CD4-positive, alpha-beta T cell (primary cell): ENCODE data around the gene RXRA. TPM values are rescaled to one million over a fixed set of nuclear protein-coding genes. Genes with fewer than 3 reads are reported as not detected.

Experiments
- ATAC-seq: fragments of 200-7000 bp; cut with Tn5 transposase; one replicate; pipeline ENCODE4 v1.10.0; 2022; ENCODE audit warnings: mild to moderate bottlenecking; ENCODE audit not compliant: poor library complexity
- CTCF ChIA-PET: fragments of 350-600 bp; sonication (Branson Sonifier 250); formaldehyde crosslinking; loops from one replicate; lab custom pipeline; 2021; ENCODE audit warnings: antibody characterized with exemption, inconsistent platforms; lab: Charles Lee
- POLR2A ChIA-PET: fragments of 350-600 bp; sonication (Branson Sonifier 250); formaldehyde crosslinking; loops from one replicate; lab custom pipeline; 2021; ENCODE audit warnings: antibody characterized with exemption, inconsistent platforms; lab: Charles Lee
- DNase-seq, 14 experiments: peaks; one replicate each; pipeline ENCODE4 v3.0.0-alpha.2; 2013 to 2020; ENCODE audit warnings: mixed read lengths in 2 of 14
- H3K27ac ChIP-seq, 2 donors: one replicate each; pipeline versions ENCODE4 v1.5.1 to v1.7.0; 2013; ENCODE audit warnings: low read length in 2 of 2, low read depth in 1 of 2, mild to moderate bottlenecking in 1 of 2
- H3K27me3 ChIP-seq, 2 experiments: 1 replicate in 1 of 2; 2 replicates in 1 of 2; pipeline versions ENCODE4 v1.6.1 to v1.7.0; 2013; ENCODE audit warnings: low read length in 2 of 2, control low read depth in 1 of 2, mild to moderate bottlenecking in 1 of 2, moderate library complexity in 1 of 2; ENCODE audit not compliant: insufficient read depth in 2 of 2, control insufficient read depth in 1 of 2
- H3K36me3 ChIP-seq: one replicate; pipeline ENCODE4 v1.6.1; 2013; ENCODE audit warnings: low read length, control low read depth; ENCODE audit not compliant: insufficient read depth
- H3K4me1 ChIP-seq: one replicate; pipeline ENCODE4 v1.6.1; 2013; ENCODE audit warnings: low read length, control low read depth; ENCODE audit not compliant: insufficient read depth
- H3K4me3 ChIP-seq: one replicate; pipeline ENCODE4 v1.5.1; 2013; ENCODE audit warnings: mild to moderate bottlenecking, low read length, moderate library complexity
- H3K9me3 ChIP-seq, 2 experiments: 1 replicate in 1 of 2; 2 replicates in 1 of 2; pipeline versions ENCODE4 v1.6.1 to v1.7.0; 2013; ENCODE audit warnings: low read length in 2 of 2, mild to moderate bottlenecking in 2 of 2, control low read depth in 1 of 2, moderate library complexity in 1 of 2; ENCODE audit not compliant: control insufficient read depth in 1 of 2, insufficient read depth in 1 of 2
- H3K27ac Mint-ChIP-seq: one replicate; pipeline ENCODE4 v1.8.0; 2020; ENCODE audit warnings: mixed read lengths
- H3K27me3 Mint-ChIP-seq: one replicate; pipeline ENCODE4 v1.8.0; 2021; ENCODE audit warnings: mixed read lengths
- H3K36me3 Mint-ChIP-seq: one replicate; pipeline ENCODE4 v1.8.0; 2021; ENCODE audit warnings: low read depth, mixed read lengths
- H3K4me1 Mint-ChIP-seq: one replicate; pipeline ENCODE4 v1.8.0; 2021; ENCODE audit warnings: low read depth, mixed read lengths
- H3K4me3 Mint-ChIP-seq: one replicate; pipeline ENCODE4 v1.8.0; 2020; ENCODE audit warnings: mild to moderate bottlenecking, mixed read lengths
- H3K9me3 Mint-ChIP-seq: one replicate; pipeline ENCODE4 v1.8.0; 2020; ENCODE audit warnings: mixed read lengths
- intact Hi-C, 2 experiments: fragments of 100-400 bp; cut with DNase I in 1 of 2; cut with micrococcal nuclease in 1 of 2; formaldehyde crosslinking; loops; one replicate each; pipeline versions ENCODE4 v1.15.1 to v1.9.0; 2023 to 2025; cut with DNase I, micrococcal nuclease
- total RNA-seq, 174 experiments: library from RNA in 2 of 174; stranded (reverse) in 2 of 174; gene quantifications; one replicate each; pipeline ENCODE4 v1.2.3 and lab custom pipeline; 2021 to 2026
- TF ChIP-seq, protein P1 (sequence below): fragments of 200-600 bp; IDR thresholded peaks from one replicate; pipeline ENCODE4 v1.8.0; 2022; ENCODE audit warnings: antibody characterized with exemption, mild to moderate bottlenecking

The RXRA gene
- total RNA-seq, 2 experiments from 2014 or later, result 7.3 to 8.4 TPM

DNA sequence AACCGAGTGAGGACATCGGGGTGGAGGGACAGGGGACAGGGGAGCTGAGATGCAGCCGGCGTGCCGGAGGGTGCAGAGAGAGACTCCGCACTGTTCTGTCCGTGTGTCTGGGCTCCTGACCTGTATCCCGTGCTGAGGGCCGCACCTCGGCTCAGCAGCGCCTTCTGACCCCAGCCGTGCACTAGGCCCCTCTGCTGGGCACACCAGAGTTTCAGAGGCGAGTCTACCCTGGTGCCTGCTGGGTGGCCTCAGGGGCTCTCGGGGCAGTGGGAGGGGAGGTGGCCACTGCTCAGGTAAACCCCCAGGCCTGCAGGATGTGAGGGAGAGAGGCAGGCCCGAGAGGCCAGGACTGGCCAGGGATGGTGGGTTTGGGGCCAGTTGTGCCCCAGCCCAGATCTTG lies 100.2 kb downstream of the RXRA start:
- H3K4me3 Mint-ChIP-seq, result no peak overlapping the region
- CTCF ChIA-PET, result no interaction called here

DNA sequence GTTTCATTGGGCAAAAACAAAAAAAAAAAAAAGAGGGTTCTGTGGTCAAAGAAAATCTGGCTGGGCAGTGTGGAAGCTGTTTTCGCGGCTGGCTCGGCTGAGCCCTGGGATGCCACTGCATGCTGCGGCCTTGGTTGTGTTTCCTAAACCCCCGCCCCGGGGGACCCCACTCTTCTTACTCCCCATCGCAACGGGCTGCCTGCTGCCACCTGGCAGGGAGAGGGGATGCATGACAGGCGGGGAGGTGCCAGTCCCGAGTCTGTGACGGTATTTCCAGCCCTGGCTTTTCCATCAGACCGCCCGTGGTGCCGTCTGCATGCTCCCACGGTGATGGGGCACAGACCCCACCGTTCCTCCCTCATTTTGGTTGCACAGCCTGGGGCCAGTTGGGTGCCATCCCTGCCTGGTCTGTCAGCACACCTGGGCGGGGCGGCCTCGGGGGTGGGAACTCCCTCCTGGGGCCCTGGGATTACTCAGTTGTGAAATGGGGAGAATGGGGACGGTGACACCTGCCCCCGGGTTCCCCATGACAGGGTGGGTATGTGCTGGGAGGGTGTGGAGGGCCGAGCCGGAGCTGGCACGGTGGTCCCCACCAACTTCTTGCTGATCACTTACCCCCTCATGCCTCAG lies 101.0 kb downstream of the RXRA start:
- no peak overlapping the region for H3K4me3 Mint-ChIP-seq
- no peaks in the 10 kb centered on the region for H3K27me3 Mint-ChIP-seq
- H3K36me3 ChIP-seq, result no peaks in the 10 kb centered on the region
- no peaks in the 10 kb centered on the region for H3K4me1 ChIP-seq
- H3K27ac ChIP-seq, result no peak overlapping the region
- H3K9me3 ChIP-seq, result no peaks in the 10 kb centered on the region
- H3K36me3 Mint-ChIP-seq, result no peaks in the 10 kb centered on the region
- DNase-seq (no peak), ATAC-seq (no peak)
- intact Hi-C loops, result no loop called here
- H3K9me3 Mint-ChIP-seq, result no peaks in the 10 kb centered on the region
- ChIA-PET CTCF (no interaction called here), POLR2A (no interaction called here)
- no peak overlapping the region for H3K27ac Mint-ChIP-seq
- TF ChIP-seq, protein P1, sequence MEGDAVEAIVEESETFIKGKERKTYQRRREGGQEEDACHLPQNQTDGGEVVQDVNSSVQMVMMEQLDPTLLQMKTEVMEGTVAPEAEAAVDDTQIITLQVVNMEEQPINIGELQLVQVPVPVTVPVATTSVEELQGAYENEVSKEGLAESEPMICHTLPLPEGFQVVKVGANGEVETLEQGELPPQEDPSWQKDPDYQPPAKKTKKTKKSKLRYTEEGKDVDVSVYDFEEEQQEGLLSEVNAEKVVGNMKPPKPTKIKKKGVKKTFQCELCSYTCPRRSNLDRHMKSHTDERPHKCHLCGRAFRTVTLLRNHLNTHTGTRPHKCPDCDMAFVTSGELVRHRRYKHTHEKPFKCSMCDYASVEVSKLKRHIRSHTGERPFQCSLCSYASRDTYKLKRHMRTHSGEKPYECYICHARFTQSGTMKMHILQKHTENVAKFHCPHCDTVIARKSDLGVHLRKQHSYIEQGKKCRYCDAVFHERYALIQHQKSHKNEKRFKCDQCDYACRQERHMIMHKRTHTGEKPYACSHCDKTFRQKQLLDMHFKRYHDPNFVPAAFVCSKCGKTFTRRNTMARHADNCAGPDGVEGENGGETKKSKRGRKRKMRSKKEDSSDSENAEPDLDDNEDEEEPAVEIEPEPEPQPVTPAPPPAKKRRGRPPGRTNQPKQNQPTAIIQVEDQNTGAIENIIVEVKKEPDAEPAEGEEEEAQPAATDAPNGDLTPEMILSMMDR, result no peak
- no peak overlapping the region for H3K4me3 ChIP-seq
- no peaks in the 10 kb centered on the region for H3K4me1 Mint-ChIP-seq
- H3K27me3 ChIP-seq, result no peaks in the 10 kb centered on the region

More for the DNA sequence above, 100.2 kb downstream of the RXRA start:
- H3K4me1 Mint-ChIP-seq, result no peaks in the 10 kb centered on the region
- H3K27me3 ChIP-seq, result no peaks in the 10 kb centered on the region
- H3K4me3 ChIP-seq, result no peak overlapping the region
- H3K27ac Mint-ChIP-seq, result no peak overlapping the region
- no peaks in the 10 kb centered on the region for H3K36me3 ChIP-seq
- no peak for DNase-seq
- H3K9me3 Mint-ChIP-seq, result no peaks in the 10 kb centered on the region
- no peaks in the 10 kb centered on the region for H3K9me3 ChIP-seq
- H3K27me3 Mint-ChIP-seq, result no peaks in the 10 kb centered on the region
- H3K36me3 Mint-ChIP-seq, result peaks cover 1% of the 10 kb centered on the region
- ATAC-seq, result no peak
- intact Hi-C loops, result no loop called here
- TF ChIP-seq, protein P1, result no peak
- POLR2A ChIA-PET, result no interaction called here
- H3K27ac ChIP-seq, result no peak overlapping the region
- no peaks in the 10 kb centered on the region for H3K4me1 ChIP-seq

DNA sequence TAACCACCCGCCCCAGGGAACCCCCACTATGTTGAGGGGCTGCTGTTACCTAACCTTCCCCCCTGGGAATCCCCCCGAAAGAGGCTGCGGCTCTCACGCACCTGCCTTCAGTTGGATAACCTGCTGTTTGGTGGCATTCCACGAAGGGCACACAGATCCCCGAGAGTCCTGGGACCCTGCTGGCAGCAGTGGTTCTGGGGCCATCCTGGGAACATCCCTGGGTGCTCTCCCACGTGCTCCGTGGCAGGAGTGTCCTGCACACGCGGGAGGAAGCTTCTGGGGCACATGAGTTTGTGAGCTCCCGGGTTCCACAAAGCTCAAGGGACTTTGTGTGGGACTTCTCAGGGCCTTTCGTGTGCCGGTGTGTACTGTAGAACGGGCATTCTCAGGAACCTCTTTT lies 102.3 kb downstream of the RXRA start:
- Mint-ChIP-seq H3K36me3 (no peaks in the 10 kb centered on the region), H3K4me3 (no peak overlapping the region), H3K4me1 (no peaks in the 10 kb centered on the region), H3K9me3 (no peaks in the 10 kb centered on the region), H3K27me3 (no peaks in the 10 kb centered on the region), H3K27ac (no peak overlapping the region)
- Histone ChIP-seq H3K4me1 (no peaks in the 10 kb centered on the region), H3K27me3 (no peaks in the 10 kb centered on the region), H3K36me3 (no peaks in the 10 kb centered on the region), H3K9me3 (no peaks in the 10 kb centered on the region), H3K27ac (no peak overlapping the region), H3K4me3 (no peak overlapping the region)
- TF ChIP-seq, protein P1, result no peak
- POLR2A ChIA-PET, result no interaction called here
- intact Hi-C loops, result no loop called here
- no peak for ATAC-seq
- DNase-seq, result no peak
- CTCF ChIA-PET, result no interaction called here
